Uterus (tissue), 2 donors: Measurements from ENCODE around the gene SHISA4.

Source experiments
- POLR2A ChIP-seq, 2 donors: fragments of 450-650 bp; IDR thresholded peaks; one replicate each; pipeline ENCODE4 v1.6.1; 2016; ENCODE audit warnings: antibody characterized with exemption in 2 of 2, mild to moderate bottlenecking in 1 of 2, moderate library complexity in 1 of 2
- TF ChIP-seq, protein P1 (sequence below), 4 experiments: fragments of 200-600 bp in 2 of 4; fragments of 450-650 bp in 2 of 4; sonication (generic) in 2 of 4; IDR thresholded peaks; one replicate each; pipeline ENCODE4 v1.5.1; 2016 to 2019; ENCODE audit warnings: antibody characterized with exemption in 4 of 4, mild to moderate bottlenecking in 2 of 4, moderate library complexity in 1 of 4

DNA sequence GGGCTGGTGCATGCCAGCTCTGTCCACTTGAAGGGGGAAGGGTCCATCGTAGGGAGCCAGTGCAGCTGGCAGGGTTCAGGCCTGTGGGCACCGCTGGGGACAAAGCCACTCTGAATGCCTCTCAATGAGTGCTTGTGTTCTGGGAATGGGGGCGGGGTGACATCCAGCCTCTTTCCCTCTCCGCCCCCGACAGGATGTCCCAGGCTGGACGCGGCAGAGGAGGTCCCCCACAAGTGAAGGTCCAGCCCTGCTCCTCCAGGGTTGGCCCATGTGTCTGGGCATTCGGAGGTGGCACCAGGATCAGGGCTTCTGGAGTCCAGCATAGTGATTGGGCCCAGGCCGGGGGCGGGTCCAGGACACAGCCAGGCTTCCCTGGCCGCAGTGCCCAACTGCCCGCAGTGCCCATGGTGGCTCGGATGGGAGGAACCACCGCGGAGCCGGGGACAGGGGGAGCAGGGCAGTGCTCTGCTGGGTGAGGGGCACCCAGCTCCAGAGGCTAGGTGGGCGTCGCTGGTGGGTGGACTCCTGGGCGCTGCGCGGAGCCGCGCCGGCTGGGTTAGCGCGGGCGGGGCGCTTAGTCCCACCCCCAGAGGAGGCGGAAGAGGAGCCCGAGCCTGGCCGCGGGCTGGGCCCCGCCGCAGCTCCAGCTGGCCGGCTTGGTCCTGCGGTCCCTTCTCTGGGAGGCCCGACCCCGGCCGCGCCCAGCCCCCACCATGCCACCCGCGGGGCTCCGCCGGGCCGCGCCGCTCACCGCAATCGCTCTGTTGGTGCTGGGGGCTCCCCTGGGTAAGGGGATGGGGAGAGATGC, at the start of gene SHISA4:
- TF ChIP-seq, protein P1, sequence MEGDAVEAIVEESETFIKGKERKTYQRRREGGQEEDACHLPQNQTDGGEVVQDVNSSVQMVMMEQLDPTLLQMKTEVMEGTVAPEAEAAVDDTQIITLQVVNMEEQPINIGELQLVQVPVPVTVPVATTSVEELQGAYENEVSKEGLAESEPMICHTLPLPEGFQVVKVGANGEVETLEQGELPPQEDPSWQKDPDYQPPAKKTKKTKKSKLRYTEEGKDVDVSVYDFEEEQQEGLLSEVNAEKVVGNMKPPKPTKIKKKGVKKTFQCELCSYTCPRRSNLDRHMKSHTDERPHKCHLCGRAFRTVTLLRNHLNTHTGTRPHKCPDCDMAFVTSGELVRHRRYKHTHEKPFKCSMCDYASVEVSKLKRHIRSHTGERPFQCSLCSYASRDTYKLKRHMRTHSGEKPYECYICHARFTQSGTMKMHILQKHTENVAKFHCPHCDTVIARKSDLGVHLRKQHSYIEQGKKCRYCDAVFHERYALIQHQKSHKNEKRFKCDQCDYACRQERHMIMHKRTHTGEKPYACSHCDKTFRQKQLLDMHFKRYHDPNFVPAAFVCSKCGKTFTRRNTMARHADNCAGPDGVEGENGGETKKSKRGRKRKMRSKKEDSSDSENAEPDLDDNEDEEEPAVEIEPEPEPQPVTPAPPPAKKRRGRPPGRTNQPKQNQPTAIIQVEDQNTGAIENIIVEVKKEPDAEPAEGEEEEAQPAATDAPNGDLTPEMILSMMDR (IDR thresholded peaks at IDR 0.05) = peak in 1 of 4 experiments; percentile 11
- peak; percentile 22 to 49 for TF ChIP-seq POLR2A (IDR thresholded peaks at IDR 0.05)
